Erythroblast (primary cell): ENCODE results near the gene COL1A2.

Source experiments
- GATA1 ChIP-seq: IDR thresholded peaks from 2 replicates; pipeline ENCODE4 v1.6.1; 2011; ENCODE audit warnings: low read depth, mild to moderate bottlenecking, control low read depth, low read length, moderate library complexity
- POLR2A ChIP-seq: IDR thresholded peaks from 2 replicates; pipeline ENCODE4 v1.6.1; 2011; ENCODE audit warnings: mild to moderate bottlenecking, low read length

DNA sequence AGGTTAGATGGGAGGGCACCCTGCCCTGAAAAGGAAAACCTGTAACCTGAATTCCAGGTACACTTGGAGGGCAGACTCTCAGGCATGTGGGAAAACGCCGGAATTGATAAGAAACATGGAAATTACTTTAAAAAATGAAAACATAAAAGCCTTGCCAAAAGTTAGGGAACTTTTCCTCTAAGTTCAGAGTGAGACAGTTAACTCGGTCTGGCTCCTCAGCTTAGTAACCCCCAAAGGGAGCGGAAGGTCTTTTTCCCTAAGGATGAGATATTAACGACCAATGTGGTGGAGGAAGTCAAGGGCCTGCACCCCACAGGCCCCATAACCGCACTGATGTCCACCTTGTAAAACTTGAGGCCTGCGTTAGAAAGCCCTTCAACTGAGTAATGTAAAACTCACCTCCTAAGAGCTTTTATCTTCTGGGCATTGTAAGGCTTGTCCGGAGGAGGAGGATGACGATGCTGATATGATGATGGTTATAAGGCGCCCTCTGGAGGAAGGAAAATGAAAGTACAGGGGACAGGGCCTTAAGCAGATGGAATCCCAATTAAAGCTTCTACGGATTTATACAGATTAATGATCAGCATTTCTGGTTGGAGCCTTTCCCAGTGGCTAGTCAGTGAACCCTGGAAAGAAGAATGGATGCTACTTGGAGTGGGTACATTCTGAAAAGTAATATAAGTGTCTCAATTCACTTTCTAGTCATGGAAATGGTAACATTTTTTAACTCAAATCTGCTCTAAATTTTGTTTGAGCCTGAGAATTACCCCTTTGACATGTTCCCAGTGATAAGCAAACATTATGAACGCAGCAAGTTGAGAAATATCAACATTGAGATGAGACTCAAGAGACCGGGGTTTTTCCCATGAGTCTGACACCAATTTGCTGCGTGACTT lies 694 bp downstream of the COL1A2 start:
- no peak for TF ChIP-seq POLR2A
- no peak for TF ChIP-seq GATA1
